ENCODE results near the gene ANKRD40CL.

- TF ChIP-seq CTCF (IDR thresholded peaks at IDR 0.05) (no peak), POLR2A (IDR thresholded peaks at IDR 0.05) (no peak)
Measured at GRCh38 chr17:50769884-50770283, 2.6 kb upstream of the ANKRD40CL start.

Measured in ovary (tissue), 3 donors.